ENCODE results near the gene TMC1.

GRCh38 chr9:72537671-72538070 is 16.3 kb downstream of the TMC1 start:
- TF ChIP-seq, protein P1, sequence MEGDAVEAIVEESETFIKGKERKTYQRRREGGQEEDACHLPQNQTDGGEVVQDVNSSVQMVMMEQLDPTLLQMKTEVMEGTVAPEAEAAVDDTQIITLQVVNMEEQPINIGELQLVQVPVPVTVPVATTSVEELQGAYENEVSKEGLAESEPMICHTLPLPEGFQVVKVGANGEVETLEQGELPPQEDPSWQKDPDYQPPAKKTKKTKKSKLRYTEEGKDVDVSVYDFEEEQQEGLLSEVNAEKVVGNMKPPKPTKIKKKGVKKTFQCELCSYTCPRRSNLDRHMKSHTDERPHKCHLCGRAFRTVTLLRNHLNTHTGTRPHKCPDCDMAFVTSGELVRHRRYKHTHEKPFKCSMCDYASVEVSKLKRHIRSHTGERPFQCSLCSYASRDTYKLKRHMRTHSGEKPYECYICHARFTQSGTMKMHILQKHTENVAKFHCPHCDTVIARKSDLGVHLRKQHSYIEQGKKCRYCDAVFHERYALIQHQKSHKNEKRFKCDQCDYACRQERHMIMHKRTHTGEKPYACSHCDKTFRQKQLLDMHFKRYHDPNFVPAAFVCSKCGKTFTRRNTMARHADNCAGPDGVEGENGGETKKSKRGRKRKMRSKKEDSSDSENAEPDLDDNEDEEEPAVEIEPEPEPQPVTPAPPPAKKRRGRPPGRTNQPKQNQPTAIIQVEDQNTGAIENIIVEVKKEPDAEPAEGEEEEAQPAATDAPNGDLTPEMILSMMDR (conservative IDR thresholded peaks at IDR 0.05 in 1 of 2, IDR thresholded peaks at IDR 0.05 in 1 of 2; ENCODE audit: extremely low read depth in 1 of 2, insufficient read depth in 1 of 2, low read depth in 1 of 2, low read length in 2 of 2): no peak
- no peak for TF ChIP-seq EZH2 (IDR thresholded peaks at IDR 0.05; ENCODE audit: borderline replicate concordance, low read length)
